GM21576 (cell line): ENCODE results near the gene SNX13.

ENCODE experiments used
- ATAC-seq: cut with Tn5 transposase; IDR thresholded peaks from one replicate; pipeline ENCODE4 v1.9.1; 2021; ENCODE audit warnings: mild to moderate bottlenecking, moderate library complexity; ENCODE audit not compliant: unreplicated experiment

Gene SNX13

GRCh38 chr7:17940302-17940883 lies at the start of gene SNX13:
Gene SNX13, minus strand, starts transcription at chr7:17940494. Its CDS starts 199 bp downstream, at chr7:17940295.
- peak; percentile 94 for ATAC-seq

- ATAC-seq = no peak
Observed at GRCh38 chr7:17989546-17989945, 49.3 kb upstream of the SNX13 start.

- no peak for ATAC-seq
Observed at GRCh38 chr7:17988858-17989257, 48.6 kb upstream of the SNX13 start.

GRCh38 chr7:17988141-17988540 lies 47.8 kb upstream of the SNX13 start:
- no peak for ATAC-seq

GRCh38 chr7:17986851-17987250 lies 46.6 kb upstream of the SNX13 start:
- no peak for ATAC-seq

GRCh38 chr7:17985473-17986239 lies 45.4 kb upstream of the SNX13 start:
- ATAC-seq = no peak

- no peak for ATAC-seq
Observed at GRCh38 chr7:17984288-17984687, 44.0 kb upstream of the SNX13 start.

- ATAC-seq = no peak
Observed at GRCh38 chr7:17983221-17984062, 43.1 kb upstream of the SNX13 start.

- no peak for ATAC-seq
Observed at GRCh38 chr7:17976952-17977351, 36.7 kb upstream of the SNX13 start.

- no peak for ATAC-seq
Observed at GRCh38 chr7:17971411-17971810, 31.1 kb upstream of the SNX13 start.

GRCh38 chr7:17968791-17969715 lies 28.8 kb upstream of the SNX13 start:
- ATAC-seq = no peak

GRCh38 chr7:17966706-17967105 lies 26.4 kb upstream of the SNX13 start:
- ATAC-seq = no peak

GRCh38 chr7:17965603-17966002 lies 25.3 kb upstream of the SNX13 start:
- no peak for ATAC-seq

GRCh38 chr7:17963281-17963680 lies 23.0 kb upstream of the SNX13 start:
- ATAC-seq = no peak

- ATAC-seq = no peak
Observed at GRCh38 chr7:17962652-17963051, 22.4 kb upstream of the SNX13 start.

- ATAC-seq = no peak
Observed at GRCh38 chr7:17957871-17958270, 17.6 kb upstream of the SNX13 start.

GRCh38 chr7:17952387-17952786 lies 12.1 kb upstream of the SNX13 start:
- peak; percentile 100 for ATAC-seq

- ATAC-seq = no peak
Observed at GRCh38 chr7:17951742-17952254, 11.5 kb upstream of the SNX13 start.

- no peak for ATAC-seq
Observed at GRCh38 chr7:17948526-17949238, 8.4 kb upstream of the SNX13 start.

- ATAC-seq = no peak
Observed at GRCh38 chr7:17947620-17948019, 7.3 kb upstream of the SNX13 start.
